MM.1S (cell line): ENCODE results near the gene SLC12A4.

Experiments used
- DNase-seq: peaks from one replicate; pipeline ENCODE4 v3.0.0-alpha.2; 2015
- H2AFZ ChIP-seq: fragments of 300-600 bp; sonication (generic); 2 replicates; pipeline ENCODE4 v1.6.0; 2016; ENCODE audit warnings: antibody characterized with exemption, low read length
- H3F3A ChIP-seq: fragments of 300-600 bp; sonication (generic); 2 replicates; pipeline ENCODE4 v1.6.1; 2016; ENCODE audit warnings: mild to moderate bottlenecking, antibody characterized with exemption, low read length, moderate library complexity, mixed read lengths; ENCODE audit not compliant: insufficient read depth
- H3K27ac ChIP-seq: fragments of 300-600 bp; sonication (generic); 2 replicates; pipeline ENCODE4 v1.5.1; 2016; ENCODE audit warnings: mild to moderate bottlenecking, low read length
- H3K27me3 ChIP-seq: fragments of 300-600 bp; sonication (generic); replicated peaks from 2 replicates; pipeline ENCODE4 v1.6.0; 2016; ENCODE audit warnings: low read length; ENCODE audit not compliant: insufficient read depth
- H3K36me3 ChIP-seq: fragments of 300-600 bp; sonication (generic); replicated peaks from 2 replicates; pipeline ENCODE4 v1.6.1; 2016; ENCODE audit warnings: mild to moderate bottlenecking, low read length, mixed read lengths; ENCODE audit not compliant: insufficient read depth
- H3K4me1 ChIP-seq: fragments of 300-600 bp; sonication (generic); 2 replicates; pipeline ENCODE4 v1.6.1; 2016; ENCODE audit warnings: low read length, mixed read lengths
- H3K4me2 ChIP-seq: fragments of 300-600 bp; sonication (generic); 2 replicates; pipeline ENCODE4 v1.6.0; 2016; ENCODE audit warnings: low read depth, low read length
- H3K4me3 ChIP-seq: fragments of 300-600 bp; sonication (generic); 2 replicates; pipeline ENCODE4 v1.5.1; 2016; ENCODE audit warnings: low read length, mixed read lengths
- H3K79me2 ChIP-seq: fragments of 300-600 bp; sonication (generic); 2 replicates; pipeline ENCODE4 v1.6.1; 2016; ENCODE audit warnings: mixed run types, low read length, mixed read lengths
- H3K9ac ChIP-seq: fragments of 300-600 bp; sonication (generic); 2 replicates; pipeline ENCODE4 v1.6.1; 2016; ENCODE audit warnings: low read length, mixed read lengths
- H3K9me2 ChIP-seq: fragments of 300-600 bp; sonication (generic); replicated peaks from 2 replicates; pipeline ENCODE4 v1.6.1; 2016; ENCODE audit warnings: mild to moderate bottlenecking, low read length, mixed read lengths; ENCODE audit not compliant: insufficient read depth
- H3K9me3 ChIP-seq: fragments of 300-600 bp; sonication (generic); replicated peaks from 2 replicates; pipeline ENCODE4 v1.6.1; 2016; ENCODE audit warnings: mild to moderate bottlenecking, low read length, mixed read lengths; ENCODE audit not compliant: insufficient read depth
- H4K20me1 ChIP-seq: fragments of 300-600 bp; sonication (generic); 2 replicates; pipeline ENCODE4 v1.6.1; 2016; ENCODE audit warnings: mild to moderate bottlenecking, low read length, moderate library complexity, mixed read lengths; ENCODE audit not compliant: insufficient read depth
- CTCF ChIP-seq: fragments of 300-600 bp; sonication (generic); IDR thresholded peaks from 2 replicates; pipeline ENCODE4 v1.5.1; 2016; ENCODE audit warnings: antibody characterized with exemption, low read length, mixed read lengths
- EZH2 ChIP-seq: fragments of 300-600 bp; sonication (generic); optimal IDR thresholded peaks from 2 replicates; pipeline ENCODE3; 2017; ENCODE audit warnings: low read depth, mild to moderate bottlenecking, antibody characterized with exemption, low read length, mixed read lengths
- EZH2phosphoT487 ChIP-seq: fragments of 300-600 bp; sonication (generic); IDR thresholded peaks from 2 replicates; pipeline ENCODE4 v1.6.1; 2018; ENCODE audit warnings: antibody characterized with exemption, low read length

SLC12A4 gene

GRCh38 chr16:67907397-67908180, 60.8 kb downstream of the SLC12A4 start:
- H3K4me3 ChIP-seq, result no peak overlapping the region
- no peaks in the 10 kb centered on the region for H4K20me1 ChIP-seq
- no peaks in the 10 kb centered on the region for H3F3A ChIP-seq
- no peak overlapping the region for H3K9ac ChIP-seq
- no peak overlapping the region for H3K4me2 ChIP-seq
- H3K4me1 ChIP-seq, result no peaks in the 10 kb centered on the region
- TF ChIP-seq EZH2phosphoT487 (no peak), EZH2 (no peak), CTCF (no peak)
- H3K9me2 ChIP-seq, result no peaks in the 10 kb centered on the region
- H3K36me3 ChIP-seq, result no peaks in the 10 kb centered on the region; the same call in 1 of the 2 replicates
- H3K27ac ChIP-seq, result no peak overlapping the region
- no peak overlapping the region for H2AFZ ChIP-seq
- no peaks in the 10 kb centered on the region for H3K9me3 ChIP-seq
- H3K79me2 ChIP-seq, result no peaks in the 10 kb centered on the region
- DNase-seq, result no peak
- H3K27me3 ChIP-seq, result no peaks in the 10 kb centered on the region

GRCh38 chr16:67902831-67903230, 65.6 kb downstream of the SLC12A4 start:
- no peaks in the 10 kb centered on the region for H3K27me3 ChIP-seq
- no peaks in the 10 kb centered on the region for H3K36me3 ChIP-seq
- no peak overlapping the region for H2AFZ ChIP-seq
- no peak overlapping the region for H3K4me2 ChIP-seq
- H3K4me1 ChIP-seq, result no peaks in the 10 kb centered on the region
- peaks cover 17% of the 10 kb centered on the region for H3K79me2 ChIP-seq
- H3K27ac ChIP-seq, result no peak overlapping the region
- H4K20me1 ChIP-seq, result no peaks in the 10 kb centered on the region
- H3K9me2 ChIP-seq, result no peaks in the 10 kb centered on the region
- no peaks in the 10 kb centered on the region for H3K9me3 ChIP-seq
- no peaks in the 10 kb centered on the region for H3F3A ChIP-seq
- no peak overlapping the region for H3K4me3 ChIP-seq
- no peak for DNase-seq
- no peak overlapping the region for H3K9ac ChIP-seq
- TF ChIP-seq EZH2 (no peak), CTCF (no peak), EZH2phosphoT487 (no peak)

GRCh38 chr16:67901734-67902133, 66.7 kb downstream of the SLC12A4 start:
- H3K9me3 ChIP-seq, result no peaks in the 10 kb centered on the region
- H2AFZ ChIP-seq, result no peak overlapping the region
- no peak for TF ChIP-seq CTCF
- no peak for TF ChIP-seq EZH2phosphoT487
- no peak for TF ChIP-seq EZH2
- no peaks in the 10 kb centered on the region for H4K20me1 ChIP-seq
- no peaks in the 10 kb centered on the region for H3K4me1 ChIP-seq
- no peak overlapping the region for H3K9ac ChIP-seq
- no peak overlapping the region for H3K4me3 ChIP-seq
- DNase-seq, result no peak
- H3K79me2 ChIP-seq, result peaks cover 26% of the 10 kb centered on the region
- H3K4me2 ChIP-seq, result no peak overlapping the region
- no peaks in the 10 kb centered on the region for H3K36me3 ChIP-seq
- no peaks in the 10 kb centered on the region for H3F3A ChIP-seq
- H3K27ac ChIP-seq, result no peak overlapping the region
- H3K27me3 ChIP-seq, result no peaks in the 10 kb centered on the region
- H3K9me2 ChIP-seq, result no peaks in the 10 kb centered on the region
